DOHH2 (cell line): Measurements from ENCODE around the gene TOMM70.

Source experiments
- CTCF ChIP-seq: fragments of 200-600 bp; sonication (generic); IDR thresholded peaks from one replicate; pipeline ENCODE4 v1.5.1; 2014; ENCODE audit warnings: antibody characterized with exemption, mild to moderate bottlenecking, low read depth, low read length; ENCODE audit not compliant: poor library complexity, severe bottlenecking
- EZH2phosphoT487 ChIP-seq: fragments of 200-600 bp; sonication (generic); IDR thresholded peaks from 2 replicates; pipeline ENCODE4 v1.6.1; 2017; ENCODE audit warnings: borderline replicate concordance, mild to moderate bottlenecking, antibody characterized with exemption, low read length, moderate library complexity, mixed read lengths

GRCh38 chr3:100427699-100428098 is 26.8 kb upstream of the TOMM70 start:
- TF ChIP-seq CTCF (no peak), EZH2phosphoT487 (no peak)
